Endometrial microvascular endothelial cells (primary cell): ENCODE results near the gene MPDZ. TPM values are rescaled to one million over a fixed set of nuclear protein-coding genes. Genes with fewer than 3 reads are reported as not detected.

Experiments used
- in situ Hi-C: cut with HindIII; loops from 2 replicates; pipeline ENCODE4 v1.10.0; 2017; ENCODE audit warnings: low sequenced_read_pairs, low pct_unique_long_range_greater_than_20kb; ENCODE audit errors: inconsistent ontology term
- total RNA-seq: library from RNA; depleted of rRNA; stranded (reverse); fragments of >200 nt; gene quantifications from one replicate; pipeline ENCODE4 v1.2.3, GENCODE V29; 2015; ENCODE audit errors: inconsistent ontology term

The MPDZ gene
- total RNA-seq, 1 donor from 2014 or later = 44.3 TPM

DNA sequence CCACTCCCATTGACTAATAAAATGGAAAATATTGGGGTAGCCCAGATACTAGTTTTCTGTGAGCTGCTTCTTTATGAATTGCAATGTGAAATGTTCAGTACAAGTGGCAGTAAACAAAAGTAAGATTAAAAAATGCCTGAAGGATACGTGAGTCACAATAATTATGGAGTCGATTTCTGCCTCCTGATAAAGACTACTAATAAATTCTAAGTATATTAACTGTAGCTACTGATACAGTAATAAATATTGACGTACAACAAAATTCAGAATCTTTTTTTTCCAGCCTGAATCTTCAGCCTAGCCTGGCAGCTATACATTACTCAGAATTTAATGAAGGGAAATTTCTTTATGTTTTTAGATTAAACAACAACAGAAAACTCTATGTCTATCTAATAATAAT lies 218.1 kb downstream of the MPDZ start:
- in situ Hi-C loops = no loop called here
